HUES6 (cell line): ENCODE results near the gene UBE2C.
"Not testable (repeated sequence)": the region's sequence is repeated elsewhere in the genome, so short reads cannot be mapped to it uniquely, and the experiment has no call there.

Source experiments
- H3K27ac ChIP-seq: 2 replicates; pipeline ENCODE4 v1.7.0; 2013; ENCODE audit warnings: low read depth, mild to moderate bottlenecking, low read length, inconsistent platforms
- H3K27me3 ChIP-seq: 2 replicates; pipeline ENCODE4 v1.6.1; 2013; ENCODE audit warnings: low read length; ENCODE audit not compliant: control insufficient read depth, insufficient read depth
- H3K36me3 ChIP-seq: 2 replicates; pipeline ENCODE4 v1.6.1; 2013; ENCODE audit warnings: low read length; ENCODE audit not compliant: control insufficient read depth, insufficient read depth
- H3K4me1 ChIP-seq: 2 replicates; pipeline ENCODE4 v1.6.1; 2013; ENCODE audit warnings: low read length; ENCODE audit not compliant: control insufficient read depth, insufficient read depth
- H3K4me3 ChIP-seq: 2 replicates; pipeline ENCODE4 v1.5.1; 2013; ENCODE audit warnings: low read depth, low read length
- H3K9ac ChIP-seq: one replicate; pipeline ENCODE4 v1.6.1; 2013; ENCODE audit warnings: mild to moderate bottlenecking, low read length
- H3K9me3 ChIP-seq: 2 replicates; pipeline ENCODE4 v1.6.1; 2013; ENCODE audit warnings: low read depth, low read length; ENCODE audit not compliant: control insufficient read depth, insufficient read depth

Gene UBE2C

GRCh38 chr20:45779011-45779915 lies 33.2 kb upstream of the UBE2C start:
- H3K4me1 ChIP-seq, result 0 out of 2 replicates have a peak, but pooled peaks cover 4% of the 10 kb centered on the region

GRCh38 chr20:45780159-45780558 lies 32.3 kb upstream of the UBE2C start:
- no peaks in the 10 kb centered on the region for H3K27me3 ChIP-seq
- no peaks in the 10 kb centered on the region for H3K9me3 ChIP-seq
- H3K36me3 ChIP-seq, result no peaks in the 10 kb centered on the region
- no peak overlapping the region for H3K27ac ChIP-seq
- 0 out of 2 replicates have a peak, but pooled peaks cover 4% of the 10 kb centered on the region for H3K4me1 ChIP-seq
- no peak overlapping the region for H3K4me3 ChIP-seq
- no peak overlapping the region for H3K9ac ChIP-seq

More at GRCh38 chr20:45779011-45779915, 33.2 kb upstream of the UBE2C start:
- Histone ChIP-seq H3K36me3 (no peaks in the 10 kb centered on the region), H3K9me3 (no peaks in the 10 kb centered on the region), H3K27me3 (no peaks in the 10 kb centered on the region), H3K9ac (no peak overlapping the region), H3K4me3 (no peak overlapping the region), H3K27ac (no peak overlapping the region)

- Histone ChIP-seq H3K4me1 (0 out of 2 replicates have a peak, but pooled peaks cover 4% of the 10 kb centered on the region), H3K4me3 (no peak overlapping the region), H3K27me3 (no peaks in the 10 kb centered on the region), H3K36me3 (no peaks in the 10 kb centered on the region), H3K9ac (no peak overlapping the region), H3K9me3 (no peaks in the 10 kb centered on the region), H3K27ac (no peak overlapping the region)
These were observed 31.0 kb upstream of the UBE2C start for GRCh38 chr20:45781391-45781931.

- H3K9me3 ChIP-seq, result no peaks in the 10 kb centered on the region
- H3K27ac ChIP-seq, result no peak overlapping the region
- H3K36me3 ChIP-seq, result no peaks in the 10 kb centered on the region
- 0 out of 2 replicates have a peak, but pooled peaks cover 4% of the 10 kb centered on the region for H3K4me1 ChIP-seq
- H3K9ac ChIP-seq, result no peak overlapping the region
- H3K4me3 ChIP-seq, result no peak overlapping the region
- H3K27me3 ChIP-seq, result no peaks in the 10 kb centered on the region
These were observed 29.6 kb upstream of the UBE2C start for GRCh38 chr20:45782890-45783289.

GRCh38 chr20:45783656-45784294 lies 28.7 kb upstream of the UBE2C start:
- H3K9me3 ChIP-seq, result no peaks in the 10 kb centered on the region
- H3K4me1 ChIP-seq, result 0 out of 2 replicates have a peak, but pooled peaks cover 4% of the 10 kb centered on the region
- H3K27ac ChIP-seq, result no peak overlapping the region
- no peak overlapping the region for H3K9ac ChIP-seq
- no peaks in the 10 kb centered on the region for H3K27me3 ChIP-seq
- no peaks in the 10 kb centered on the region for H3K36me3 ChIP-seq
- H3K4me3 ChIP-seq, result no peak overlapping the region

GRCh38 chr20:45788351-45788750 lies 24.1 kb upstream of the UBE2C start:
- no peaks in the 10 kb centered on the region for H3K27me3 ChIP-seq
- no peak overlapping the region for H3K9ac ChIP-seq
- no peak overlapping the region for H3K4me3 ChIP-seq
- H3K36me3 ChIP-seq, result no peaks in the 10 kb centered on the region
- H3K27ac ChIP-seq, result no peak overlapping the region
- H3K9me3 ChIP-seq, result no peaks in the 10 kb centered on the region
- no peaks in the 10 kb centered on the region; the same call in 1 of the 2 replicates for H3K4me1 ChIP-seq

- no peaks in the 10 kb centered on the region for H3K9me3 ChIP-seq
- peaks cover 29% of the 10 kb centered on the region for H3K36me3 ChIP-seq
- H3K9ac ChIP-seq, result peak overlapping the region; percentile 73
- H3K27ac ChIP-seq, result peak overlapping the region; percentile 12; the same call in 1 of the 2 replicates
- H3K4me1 ChIP-seq, result no peaks in the 10 kb centered on the region; the same call in 1 of the 2 replicates
- H3K4me3 ChIP-seq, result peak overlapping the region; percentile 78
- H3K27me3 ChIP-seq, result no peaks in the 10 kb centered on the region
These were observed 19.9 kb upstream of the UBE2C start for GRCh38 chr20:45792317-45793118.

GRCh38 chr20:45796337-45797065 lies 15.9 kb upstream of the UBE2C start:
- no peak overlapping the region for H3K9ac ChIP-seq
- no peaks in the 10 kb centered on the region for H3K9me3 ChIP-seq
- no peak overlapping the region for H3K27ac ChIP-seq
- H3K4me3 ChIP-seq, result no peak overlapping the region
- peaks cover 38% of the 10 kb centered on the region for H3K36me3 ChIP-seq
- no peaks in the 10 kb centered on the region; the same call in 1 of the 2 replicates for H3K4me1 ChIP-seq
- no peaks in the 10 kb centered on the region for H3K27me3 ChIP-seq

GRCh38 chr20:45797510-45797909 lies 14.9 kb upstream of the UBE2C start:
- not testable (repeated sequence) for H3K9me3 ChIP-seq, H3K4me3 ChIP-seq, H3K9ac ChIP-seq, H3K27me3 ChIP-seq, H3K4me1 ChIP-seq, H3K27ac ChIP-seq
- peaks cover 48% of the 10 kb centered on the region for H3K36me3 ChIP-seq

GRCh38 chr20:45797955-45798354 lies 14.5 kb upstream of the UBE2C start:
- H3K36me3 ChIP-seq, result peaks cover 51% of the 10 kb centered on the region

More at GRCh38 chr20:45797955-45798354, 14.5 kb upstream of the UBE2C start:
- H3K9ac ChIP-seq, H3K27ac ChIP-seq, H3K4me3 ChIP-seq, H3K9me3 ChIP-seq, H3K4me1 ChIP-seq, H3K27me3 ChIP-seq: not testable (repeated sequence)
